Epidermal melanocyte (primary cell): ENCODE data around the gene LIMS2.

Experiments used
- DNase-seq: peaks from one replicate; pipeline ENCODE4 v3.0.0; 2011; ENCODE audit warnings: low spot score; ENCODE audit not compliant: insufficient read length

Gene LIMS2, protein sequence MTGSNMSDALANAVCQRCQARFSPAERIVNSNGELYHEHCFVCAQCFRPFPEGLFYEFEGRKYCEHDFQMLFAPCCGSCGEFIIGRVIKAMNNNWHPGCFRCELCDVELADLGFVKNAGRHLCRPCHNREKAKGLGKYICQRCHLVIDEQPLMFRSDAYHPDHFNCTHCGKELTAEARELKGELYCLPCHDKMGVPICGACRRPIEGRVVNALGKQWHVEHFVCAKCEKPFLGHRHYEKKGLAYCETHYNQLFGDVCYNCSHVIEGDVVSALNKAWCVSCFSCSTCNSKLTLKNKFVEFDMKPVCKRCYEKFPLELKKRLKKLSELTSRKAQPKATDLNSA

DNA sequence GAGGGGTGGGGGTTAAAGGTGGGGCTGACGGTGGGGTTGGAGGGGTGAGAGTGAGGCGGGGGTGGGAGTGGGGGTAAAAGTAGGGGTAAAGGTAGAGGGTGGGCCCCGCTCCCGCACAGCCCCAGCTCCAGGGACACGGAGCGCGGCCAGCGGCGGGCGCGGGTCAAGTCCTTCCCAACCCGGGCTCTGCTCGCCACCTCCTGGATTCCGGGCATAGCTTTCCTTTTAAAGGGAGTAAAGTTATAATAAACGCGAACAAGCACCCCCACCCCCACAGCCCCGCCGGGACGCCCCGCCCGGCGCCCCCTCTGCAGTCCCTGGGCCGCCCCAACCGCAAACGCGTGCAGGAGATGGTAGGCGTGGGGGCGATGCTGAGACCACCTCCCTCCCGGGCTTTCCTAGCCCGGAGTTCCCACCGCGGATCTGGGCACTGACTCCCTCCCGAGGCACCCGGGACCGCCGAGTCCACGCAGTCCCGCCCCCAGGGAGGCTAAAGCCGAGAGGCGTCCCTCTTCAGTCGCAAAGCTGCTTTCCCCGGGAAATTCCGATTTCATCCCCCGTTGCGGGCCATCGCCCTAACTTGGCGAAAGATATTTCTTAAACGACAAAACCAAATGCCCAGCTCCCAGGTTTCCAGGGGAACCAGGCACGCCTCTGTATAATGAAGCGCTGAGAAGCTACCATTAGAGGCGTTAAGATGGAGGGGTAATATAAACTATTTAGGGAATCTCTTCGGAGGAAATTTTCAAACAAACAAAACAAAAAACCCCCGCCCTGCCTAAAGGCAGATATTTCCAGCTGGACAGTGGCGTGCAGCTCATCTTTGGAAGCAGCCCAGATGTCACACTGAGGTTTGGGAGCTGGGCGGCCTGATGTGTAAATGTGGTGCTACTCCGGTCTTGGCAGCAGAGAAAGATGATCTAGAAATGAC lies at the start of gene LIMS2:
Gene LIMS2 (minus strand): TSS at position 200 of the 931 bp plus-strand sequence. CDS start 506 bp downstream, outside the sequence.
- peak; percentile 80 for DNase-seq

DNA sequence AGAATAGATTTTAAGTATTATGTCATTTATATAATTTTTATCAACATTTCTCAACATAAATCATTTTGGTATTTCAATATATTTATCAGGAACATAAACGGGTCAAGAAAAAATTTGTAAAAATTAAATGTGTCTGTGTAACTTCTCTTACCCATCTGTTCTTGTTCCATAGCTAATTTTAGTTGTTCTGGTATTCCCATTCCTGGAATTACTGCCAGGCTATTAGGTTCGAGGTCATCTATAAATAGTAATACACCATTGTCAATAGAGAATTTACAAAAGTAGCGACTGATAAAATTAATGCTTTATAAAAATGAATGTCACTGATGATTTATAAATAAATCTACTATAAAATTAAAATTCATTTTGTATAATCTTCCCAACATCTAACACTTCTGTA lies 47.5 kb upstream of the LIMS2 start:
- no peak for DNase-seq

DNA sequence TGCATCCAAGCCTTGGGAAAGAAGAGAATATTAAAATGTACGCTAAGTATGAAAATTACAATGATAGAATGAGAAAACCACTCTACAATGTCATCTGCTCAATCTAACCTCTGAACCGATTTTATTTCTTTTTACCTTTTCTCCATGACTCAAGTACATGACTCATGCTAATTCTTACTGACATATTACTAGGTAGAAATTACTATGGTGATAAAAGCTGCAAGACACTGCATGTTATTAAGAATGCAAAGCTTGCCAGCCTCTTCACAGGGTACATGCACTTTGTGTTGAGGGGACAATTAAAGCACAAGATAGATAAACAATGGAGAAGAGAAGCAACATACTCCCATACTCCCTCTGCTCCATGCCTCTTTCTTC lies 46.6 kb upstream of the LIMS2 start:
- no peak for DNase-seq

DNA sequence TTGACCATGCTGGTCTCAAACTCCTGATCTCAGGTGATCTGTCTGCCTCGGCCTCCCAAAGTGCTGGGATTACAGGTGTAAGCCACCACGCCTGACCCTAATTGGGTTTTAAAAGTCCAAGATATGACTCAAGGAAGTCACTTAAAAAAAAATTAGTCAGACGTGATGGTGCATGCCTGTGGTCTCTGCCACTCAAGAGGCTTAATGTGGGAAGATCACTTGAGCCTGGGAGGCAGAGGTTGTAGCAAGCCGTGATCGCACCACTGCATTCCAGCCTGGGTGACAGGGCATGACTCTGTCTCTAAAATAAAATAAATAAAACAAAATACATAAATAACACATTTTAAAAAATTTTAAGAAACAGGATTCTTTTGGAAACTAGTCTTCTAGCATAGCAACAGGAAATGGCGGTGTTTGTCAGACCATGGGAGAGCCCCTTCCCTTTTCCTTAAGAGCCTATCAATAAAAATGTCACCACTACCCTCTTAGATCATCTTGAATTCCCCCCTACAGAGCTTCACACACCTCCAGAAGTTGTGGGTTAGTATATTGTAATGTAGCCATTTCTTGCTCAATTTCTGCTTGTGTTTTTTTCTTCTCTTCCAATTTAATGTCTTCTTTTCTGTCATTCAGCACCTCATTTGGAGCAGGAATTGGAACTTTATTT lies 46.1 kb upstream of the LIMS2 start:
- no peak for DNase-seq

DNA sequence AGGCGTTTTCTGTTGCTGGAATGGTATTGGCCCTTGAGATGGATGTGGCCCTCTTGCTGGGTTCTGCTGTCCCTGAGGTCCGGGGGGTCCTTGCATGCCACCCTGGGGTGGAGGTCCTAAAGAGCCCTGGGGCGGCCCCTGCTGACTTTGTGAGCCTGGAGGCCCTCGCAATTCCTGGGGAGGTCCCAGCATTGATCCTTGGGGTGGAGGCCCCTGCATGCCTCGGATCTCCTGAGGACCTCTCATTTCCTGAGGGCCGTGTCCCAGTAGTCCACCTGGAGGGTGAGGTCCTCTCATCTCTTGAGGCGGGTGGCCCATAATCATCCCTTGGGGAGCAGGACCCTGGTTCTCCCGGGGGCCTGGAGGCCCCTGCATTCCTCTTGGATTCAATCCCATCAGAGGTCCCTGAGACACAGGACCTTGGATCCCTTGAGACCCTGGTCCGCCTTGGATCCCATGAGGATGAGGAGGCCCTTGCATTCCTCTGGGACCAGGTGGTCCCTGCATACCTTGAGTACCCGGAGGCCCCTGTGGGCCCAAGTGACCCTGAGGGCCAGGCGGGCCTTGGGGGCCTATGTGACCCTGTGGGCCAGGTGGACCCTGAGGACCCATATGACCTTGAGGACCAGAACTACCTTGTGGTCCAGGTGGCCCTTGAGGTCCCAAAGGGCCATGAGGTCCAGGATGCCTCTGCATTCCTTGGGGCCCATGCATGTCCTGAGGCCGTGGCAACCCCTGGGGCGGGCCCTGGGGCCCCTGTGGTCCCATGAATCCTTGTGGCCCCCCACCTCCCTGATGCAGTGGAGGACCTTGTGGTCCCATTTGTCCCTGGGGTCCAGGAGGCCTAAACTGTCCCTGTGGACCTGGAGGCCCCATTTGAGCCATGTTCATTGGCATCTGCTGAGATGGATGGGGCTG lies 44.2 kb upstream of the LIMS2 start:
- no peak for DNase-seq

DNA sequence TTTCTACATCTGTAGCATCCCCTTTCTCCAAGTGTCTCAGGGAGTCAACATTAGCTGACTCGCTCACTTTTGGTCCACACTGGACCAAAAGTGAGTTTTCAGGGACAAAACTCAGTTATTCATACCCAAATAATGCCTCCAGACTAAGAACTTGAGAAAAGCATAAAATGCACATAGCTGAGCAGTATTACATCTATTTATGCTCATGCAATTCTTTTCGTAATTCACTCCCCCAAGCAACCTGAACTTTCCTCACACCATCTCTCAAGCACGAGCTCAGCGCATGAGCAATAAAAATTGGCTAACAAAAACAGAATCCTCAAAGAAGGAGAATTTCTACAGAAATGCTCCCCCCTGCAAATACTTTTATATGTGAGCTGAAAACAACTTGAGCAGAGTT lies 42.9 kb upstream of the LIMS2 start:
- no peak for DNase-seq

DNA sequence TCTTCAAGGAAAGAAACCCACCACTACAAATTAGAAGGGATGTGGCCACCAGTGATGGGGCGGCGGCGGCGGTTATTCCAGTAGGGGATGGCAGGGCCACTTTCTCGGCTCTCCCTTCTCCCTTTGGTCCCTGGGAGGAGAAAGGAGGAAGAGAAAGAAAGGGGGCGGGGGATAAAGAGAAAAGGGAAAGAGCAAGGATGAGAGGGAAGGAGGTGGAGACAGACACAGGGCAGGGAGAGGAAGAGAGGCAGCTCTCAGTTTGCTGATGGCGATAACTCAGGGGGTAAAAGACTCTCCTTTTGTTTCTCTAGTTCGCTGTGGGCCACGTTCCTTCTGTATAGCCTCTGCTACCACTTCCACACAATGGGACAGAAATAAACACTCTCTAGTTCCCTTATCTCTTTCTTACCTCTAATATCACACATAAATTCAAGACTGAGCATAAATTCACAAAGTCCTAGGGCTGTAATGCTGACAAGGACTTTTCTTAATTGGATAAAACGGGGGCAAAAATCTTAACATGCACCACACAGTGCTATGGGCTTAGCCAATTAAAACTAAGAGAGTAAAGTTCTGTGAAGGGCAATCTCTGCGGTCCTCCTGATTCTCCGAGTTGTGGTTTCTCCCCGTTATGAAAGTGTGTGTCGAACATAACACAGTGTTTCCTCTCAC lies 40.6 kb upstream of the LIMS2 start:
- no peak for DNase-seq

DNA sequence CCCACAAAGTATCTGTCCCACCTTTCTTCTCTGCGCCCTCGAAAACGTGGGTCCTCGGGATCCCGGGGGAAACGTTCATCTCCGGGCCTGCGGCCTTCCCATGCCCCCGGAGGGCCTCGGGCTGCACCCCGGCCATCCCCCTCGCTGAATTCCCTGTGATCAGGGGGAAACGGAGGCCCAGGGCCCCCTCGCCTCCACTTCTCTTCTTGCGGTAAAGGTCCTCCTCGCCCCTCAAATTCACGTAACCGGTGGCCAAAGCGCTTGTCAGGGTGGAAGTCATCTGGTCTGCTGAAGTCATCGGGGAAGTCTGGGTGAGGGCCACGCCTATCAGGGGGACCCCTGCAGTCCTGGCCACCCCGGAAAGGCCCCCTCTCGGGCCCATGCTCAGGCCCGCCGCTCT lies 38.2 kb upstream of the LIMS2 start:
- no peak for DNase-seq

DNA sequence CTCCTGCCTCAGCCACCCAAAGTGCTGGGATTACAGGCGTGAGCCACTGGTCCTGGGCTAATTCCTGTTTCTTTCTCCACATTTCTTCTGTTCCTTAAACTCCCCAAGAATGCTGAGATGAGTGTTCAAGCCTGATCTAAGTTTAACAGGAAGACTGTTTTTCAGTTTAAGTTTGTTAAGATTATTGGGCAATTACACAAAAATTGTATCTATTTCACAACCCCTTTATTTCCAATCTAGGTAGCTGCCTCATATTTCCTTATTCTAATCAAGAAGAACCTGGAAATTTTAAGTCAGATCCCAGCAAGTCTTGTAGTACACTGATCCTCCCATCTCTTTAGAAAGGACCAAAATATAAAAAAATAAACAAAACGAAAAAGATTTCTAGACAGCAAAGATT lies 37.7 kb upstream of the LIMS2 start:
- DNase-seq = no peak

DNA sequence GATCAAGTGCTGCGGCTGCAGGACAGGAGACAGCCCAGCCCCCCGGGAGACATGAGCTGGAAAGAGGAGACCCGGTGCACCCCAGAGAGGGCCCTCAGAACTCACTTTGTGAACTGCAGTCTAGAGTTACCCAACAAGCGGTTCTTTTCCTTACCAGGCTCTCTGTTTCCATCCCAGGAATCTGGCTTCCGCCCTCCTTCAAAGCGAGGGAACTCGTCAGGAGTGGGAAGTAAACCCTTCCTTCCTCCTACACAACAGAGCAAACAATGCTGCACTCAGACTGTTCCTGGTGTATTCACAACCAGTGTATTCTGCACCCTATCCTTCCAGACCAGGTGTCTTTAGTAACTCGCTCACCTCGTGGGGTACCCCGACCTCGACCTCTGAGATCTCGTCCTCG lies 34.0 kb upstream of the LIMS2 start:
- DNase-seq = no peak

DNA sequence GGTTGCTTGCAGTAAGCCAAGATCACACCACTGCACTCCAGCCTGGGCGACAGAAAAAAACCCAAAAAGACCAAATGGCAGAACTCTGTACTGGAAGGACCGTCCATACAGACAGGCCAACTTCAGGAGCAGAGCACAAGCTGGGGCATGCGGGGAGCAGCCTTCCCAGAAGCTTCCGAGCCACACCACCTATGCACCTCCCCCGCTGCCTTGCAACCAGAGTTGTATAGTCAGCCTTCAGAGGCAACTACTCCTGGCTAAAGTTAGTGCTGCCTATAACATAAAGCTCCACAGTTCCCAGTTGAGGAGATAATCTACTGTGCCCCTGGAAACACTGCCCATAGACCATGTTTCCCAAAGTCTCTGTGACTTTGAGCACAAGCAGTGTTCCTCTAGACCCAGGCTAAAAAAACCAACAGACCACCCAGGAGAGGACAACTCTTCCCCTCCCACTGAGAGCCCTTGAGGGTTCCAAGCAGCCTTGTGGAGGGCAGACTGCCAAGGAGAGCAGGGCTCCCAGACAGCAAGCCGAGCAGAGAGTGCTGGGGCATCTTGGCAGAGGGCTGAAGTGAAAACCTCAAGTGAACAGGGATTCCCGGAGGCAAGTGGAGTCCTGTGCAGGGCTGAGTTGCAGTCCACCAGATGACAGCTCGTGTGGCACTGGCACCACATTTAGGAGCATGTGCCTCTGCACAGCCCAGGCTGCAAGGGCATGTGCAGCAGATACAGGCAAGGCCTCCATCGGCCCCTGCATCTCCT lies 32.7 kb upstream of the LIMS2 start:
- DNase-seq = no peak

DNA sequence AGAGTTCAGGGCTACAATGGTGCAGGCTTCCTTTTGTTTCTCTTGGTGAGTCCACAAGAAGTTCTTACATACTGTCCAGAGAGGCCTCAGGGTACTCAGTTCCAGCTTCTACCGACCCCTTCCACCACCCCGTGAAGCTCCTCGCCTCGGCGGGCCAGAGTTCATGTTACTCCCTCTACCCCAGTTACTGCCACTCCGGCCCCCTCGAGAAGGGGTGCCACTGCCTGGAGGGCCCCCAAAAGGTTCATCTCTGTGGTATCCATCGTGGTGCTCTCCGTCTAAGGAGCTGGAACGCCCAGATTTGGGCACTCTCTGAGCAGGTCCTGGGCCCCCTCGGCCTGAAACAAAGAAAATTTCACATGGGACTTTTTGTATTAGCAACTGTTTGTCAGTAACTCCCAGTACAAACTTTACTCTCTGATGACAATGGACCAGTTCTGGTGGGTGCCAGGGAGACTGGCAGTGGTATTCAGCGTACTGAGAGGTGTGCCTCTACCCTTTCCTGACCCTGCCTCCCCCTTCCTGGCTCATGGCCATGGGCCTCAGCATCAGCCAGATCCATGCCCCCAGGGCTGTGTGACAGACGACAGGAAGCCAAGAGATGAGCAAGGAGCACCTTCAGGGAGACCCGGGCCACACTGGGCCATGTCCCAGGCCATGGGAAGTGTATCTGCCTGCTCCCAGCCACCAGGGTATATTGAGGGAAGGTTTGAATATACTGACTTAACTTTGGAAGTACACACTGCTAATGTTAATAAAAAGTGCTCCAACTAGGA lies 31.1 kb upstream of the LIMS2 start:
- no peak for DNase-seq

DNA sequence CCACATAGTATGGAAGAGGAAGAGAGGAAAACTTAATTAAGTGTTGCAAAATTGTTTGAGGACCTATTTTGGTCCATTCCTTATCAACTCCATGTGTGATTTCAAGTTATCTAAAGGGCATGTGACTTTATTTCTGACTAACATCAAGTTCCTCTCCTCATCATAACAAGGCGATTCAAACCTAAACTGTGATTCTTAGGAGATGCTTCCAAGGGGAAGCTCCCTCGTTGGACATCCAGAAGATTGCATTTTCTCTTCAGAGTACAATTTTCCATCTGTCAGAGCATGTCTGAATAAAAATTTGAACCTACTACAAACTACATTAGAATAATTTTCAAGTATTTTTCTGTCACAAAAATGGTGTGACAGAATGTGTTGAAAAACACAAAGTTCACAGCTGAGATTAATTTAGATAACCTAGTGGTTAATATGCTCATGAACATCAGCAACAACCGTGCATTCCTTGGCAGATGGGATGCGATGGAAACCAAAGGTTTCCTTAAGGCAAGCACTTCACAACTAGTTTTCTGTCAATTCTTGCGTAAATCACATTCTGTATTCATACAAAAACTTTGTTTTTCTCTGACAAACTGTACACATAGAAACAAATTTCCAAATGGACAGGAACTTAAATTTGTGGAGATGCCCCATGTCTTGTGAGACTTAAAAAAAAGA lies 30.2 kb upstream of the LIMS2 start:
- no peak for DNase-seq

DNA sequence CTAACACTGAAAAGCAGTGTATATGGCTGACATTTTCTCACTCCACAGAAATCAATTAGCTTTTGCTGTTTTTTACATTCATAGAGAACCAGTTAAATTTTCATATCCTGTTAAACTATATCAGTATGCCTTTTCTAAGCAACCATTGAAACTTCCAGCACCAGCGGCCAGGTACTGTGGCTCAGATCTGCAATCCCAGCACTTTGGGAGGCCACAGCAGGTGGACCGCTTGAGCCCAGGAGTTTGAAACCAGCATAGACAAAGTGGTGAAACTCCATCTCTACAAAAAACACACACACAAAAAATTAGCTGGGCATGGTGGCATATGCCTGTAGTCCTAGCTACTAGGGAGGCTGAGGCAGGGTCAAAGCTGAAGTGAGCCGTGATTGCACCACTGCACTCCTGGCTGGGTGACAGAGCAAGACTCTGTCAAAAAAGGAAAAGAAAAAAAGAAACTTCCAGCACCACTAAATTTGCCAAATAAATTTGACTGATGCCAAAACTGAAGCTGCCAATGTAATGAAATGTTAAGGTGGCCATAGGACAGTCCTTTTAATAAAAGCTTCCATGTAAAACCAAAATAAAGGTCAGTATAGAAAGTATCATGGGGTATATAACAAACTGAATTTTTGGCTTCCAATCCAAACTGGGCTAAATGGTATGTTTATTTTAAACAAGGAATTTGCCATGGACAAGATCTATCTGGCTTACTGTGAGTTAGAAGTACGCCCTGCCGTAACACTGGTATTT lies 29.5 kb upstream of the LIMS2 start:
- DNase-seq = no peak

DNA sequence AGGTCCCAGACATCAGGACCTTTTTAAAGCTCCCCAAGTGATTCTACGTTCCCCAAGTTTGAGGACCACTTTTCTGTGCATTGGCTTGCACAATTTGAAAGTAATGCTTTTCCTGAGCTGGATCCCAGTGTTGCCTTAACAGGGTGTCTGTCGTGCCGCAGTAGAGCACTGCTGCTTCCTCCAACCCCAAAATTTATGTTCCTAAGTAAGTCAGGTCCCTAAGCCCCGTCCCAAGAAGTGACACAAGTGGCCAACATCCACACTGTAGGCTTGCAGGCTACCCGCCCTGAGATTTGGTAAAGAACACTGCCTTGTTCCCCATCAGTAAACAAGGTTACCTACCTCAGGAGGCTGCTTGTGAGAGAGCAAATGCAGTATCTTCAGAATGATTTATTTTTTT lies 28.0 kb upstream of the LIMS2 start:
- DNase-seq = no peak

DNA sequence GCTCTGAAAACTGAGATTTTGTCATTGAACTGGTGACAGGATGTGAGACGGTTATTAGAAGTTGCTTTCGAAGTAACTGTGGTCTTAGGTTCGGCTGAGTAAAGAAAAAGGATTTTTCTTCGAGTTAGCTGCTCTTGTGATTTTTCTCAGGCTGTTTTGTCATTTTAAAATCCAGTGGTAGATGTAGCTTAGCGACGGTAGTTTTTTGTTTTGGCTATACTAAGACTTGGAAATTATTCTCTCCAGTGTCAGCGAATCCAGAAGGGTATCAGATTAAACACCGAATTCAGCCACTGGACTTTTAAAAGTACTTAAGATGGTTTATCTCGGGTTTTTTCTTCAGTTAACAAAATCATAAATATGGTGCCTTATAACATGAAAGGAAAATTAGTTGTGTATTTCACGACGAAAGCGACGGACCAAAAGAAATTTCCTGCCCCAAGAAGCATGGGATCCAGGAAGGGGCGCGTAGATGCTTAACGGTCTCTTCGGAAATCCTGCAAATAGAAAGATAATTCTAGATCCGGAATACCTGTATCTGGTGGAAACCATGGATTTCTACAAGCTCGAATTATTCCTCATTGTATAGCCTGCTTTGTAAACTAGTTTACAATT lies 27.2 kb upstream of the LIMS2 start:
- no peak for DNase-seq
